ENCODE data around the gene ATM.
"Not testable (repeated sequence)": the region's sequence is repeated elsewhere in the genome, so short reads cannot be mapped to it uniquely, and the experiment has no call there.

- TF ChIP-seq, protein P1, sequence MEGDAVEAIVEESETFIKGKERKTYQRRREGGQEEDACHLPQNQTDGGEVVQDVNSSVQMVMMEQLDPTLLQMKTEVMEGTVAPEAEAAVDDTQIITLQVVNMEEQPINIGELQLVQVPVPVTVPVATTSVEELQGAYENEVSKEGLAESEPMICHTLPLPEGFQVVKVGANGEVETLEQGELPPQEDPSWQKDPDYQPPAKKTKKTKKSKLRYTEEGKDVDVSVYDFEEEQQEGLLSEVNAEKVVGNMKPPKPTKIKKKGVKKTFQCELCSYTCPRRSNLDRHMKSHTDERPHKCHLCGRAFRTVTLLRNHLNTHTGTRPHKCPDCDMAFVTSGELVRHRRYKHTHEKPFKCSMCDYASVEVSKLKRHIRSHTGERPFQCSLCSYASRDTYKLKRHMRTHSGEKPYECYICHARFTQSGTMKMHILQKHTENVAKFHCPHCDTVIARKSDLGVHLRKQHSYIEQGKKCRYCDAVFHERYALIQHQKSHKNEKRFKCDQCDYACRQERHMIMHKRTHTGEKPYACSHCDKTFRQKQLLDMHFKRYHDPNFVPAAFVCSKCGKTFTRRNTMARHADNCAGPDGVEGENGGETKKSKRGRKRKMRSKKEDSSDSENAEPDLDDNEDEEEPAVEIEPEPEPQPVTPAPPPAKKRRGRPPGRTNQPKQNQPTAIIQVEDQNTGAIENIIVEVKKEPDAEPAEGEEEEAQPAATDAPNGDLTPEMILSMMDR (IDR thresholded peaks at IDR 0.05; ENCODE audit: insufficient read depth, low read length, poor library complexity, severe bottlenecking): not testable (repeated sequence)
- TF ChIP-seq EZH2phosphoT487 (conservative IDR thresholded peaks at IDR 0.05; ENCODE audit: low read length): not testable (repeated sequence)
Observed at GRCh38 chr11:108373505-108373904, 150.6 kb downstream of the ATM start.

Measured in SU-DHL-6 (cell line).